ENCODE data around the gene MTFR1L. TPM values are rescaled to one million over a fixed set of nuclear protein-coding genes. Genes with fewer than 3 reads are reported as not detected.

Gene MTFR1L
- total RNA-seq, 1 donor from 2014 or later = 31.4 TPM

- intact Hi-C loops (cut with micrococcal nuclease) = loop anchor here (1.0 kb wide), 2 partner anchors 39 to 46 kb away; no protein-coding TSS in a partner anchor
These were observed 39.4 kb downstream of the MTFR1L start, which contains the start of gene AUNIP for GRCh38 chr1:25858906-25859789. AUNIP (minus strand) TSS chr1:25859457; CDS start chr1:25859357, 100 bp downstream.

GRCh38 chr1:25861316-25862286 lies 41.8 kb downstream of the MTFR1L start:
- intact Hi-C loops (cut with micrococcal nuclease) = no loop called here

- intact Hi-C loops (cut with micrococcal nuclease) = no loop called here
These were observed 43.2 kb downstream of the MTFR1L start for GRCh38 chr1:25862785-25863485.

GRCh38 chr1:25863486-25864262 lies 43.9 kb downstream of the MTFR1L start:
- intact Hi-C loops (cut with micrococcal nuclease) = no loop called here

- intact Hi-C loops (cut with micrococcal nuclease) = no loop called here
These were observed 44.7 kb downstream of the MTFR1L start for GRCh38 chr1:25864434-25864833.

DNA sequence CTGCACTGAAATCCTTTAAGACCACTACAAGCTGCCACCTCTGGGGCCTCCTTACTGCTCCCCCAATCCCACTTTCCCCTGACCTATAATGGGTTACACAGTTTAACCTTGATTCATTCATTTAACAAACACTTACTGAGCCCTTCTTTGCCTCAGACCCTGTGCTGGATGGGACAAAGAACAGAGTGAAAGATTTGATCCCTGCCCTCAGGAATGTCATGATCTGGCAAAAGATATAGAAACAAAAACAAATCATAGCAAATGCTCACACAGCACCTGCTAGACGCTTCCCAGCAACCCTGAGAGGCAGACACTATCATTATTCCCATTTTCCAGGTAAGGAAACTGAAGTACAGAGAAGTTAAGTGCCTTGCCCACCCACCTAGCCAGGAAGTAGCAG lies 46.5 kb downstream of the MTFR1L start:
- intact Hi-C loops (cut with micrococcal nuclease) = no loop called here

DNA sequence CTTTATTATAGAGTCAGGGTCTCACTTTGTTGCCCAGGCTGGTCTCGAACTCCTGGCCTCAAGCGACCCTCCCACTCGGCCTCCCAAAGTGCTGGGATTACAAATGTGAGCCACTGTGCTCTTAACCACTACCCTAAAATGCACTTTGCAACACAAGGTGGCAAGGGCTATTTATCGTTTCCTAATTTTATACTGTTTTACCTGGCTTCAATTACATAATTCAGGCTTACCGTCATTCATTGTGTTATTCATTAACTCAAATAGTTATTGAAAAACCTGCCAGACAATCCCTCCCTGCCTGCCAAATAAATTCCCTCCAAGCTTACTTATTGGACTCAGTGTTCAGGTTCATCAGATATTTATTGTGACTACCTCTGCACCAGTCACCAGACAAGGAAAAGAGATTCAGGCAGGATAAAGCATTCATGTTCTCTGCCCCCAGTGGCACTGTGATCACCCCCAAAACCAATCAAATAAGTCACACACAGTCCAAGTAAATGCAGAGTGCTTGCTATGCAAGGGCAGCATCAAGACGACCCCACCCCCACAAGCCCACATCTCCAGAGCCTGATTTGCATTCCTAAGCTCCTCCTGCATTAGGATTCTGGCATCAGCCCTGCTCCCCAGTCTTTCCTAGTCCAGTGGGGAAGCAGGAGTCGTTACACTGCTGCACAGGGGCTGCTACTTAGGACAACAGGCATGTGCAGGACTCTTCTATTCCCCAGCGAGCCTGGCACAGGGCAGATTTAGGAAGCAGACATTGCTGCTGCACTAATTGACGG lies 47.6 kb downstream of the MTFR1L start:
- intact Hi-C loops (cut with micrococcal nuclease) = no loop called here

DNA sequence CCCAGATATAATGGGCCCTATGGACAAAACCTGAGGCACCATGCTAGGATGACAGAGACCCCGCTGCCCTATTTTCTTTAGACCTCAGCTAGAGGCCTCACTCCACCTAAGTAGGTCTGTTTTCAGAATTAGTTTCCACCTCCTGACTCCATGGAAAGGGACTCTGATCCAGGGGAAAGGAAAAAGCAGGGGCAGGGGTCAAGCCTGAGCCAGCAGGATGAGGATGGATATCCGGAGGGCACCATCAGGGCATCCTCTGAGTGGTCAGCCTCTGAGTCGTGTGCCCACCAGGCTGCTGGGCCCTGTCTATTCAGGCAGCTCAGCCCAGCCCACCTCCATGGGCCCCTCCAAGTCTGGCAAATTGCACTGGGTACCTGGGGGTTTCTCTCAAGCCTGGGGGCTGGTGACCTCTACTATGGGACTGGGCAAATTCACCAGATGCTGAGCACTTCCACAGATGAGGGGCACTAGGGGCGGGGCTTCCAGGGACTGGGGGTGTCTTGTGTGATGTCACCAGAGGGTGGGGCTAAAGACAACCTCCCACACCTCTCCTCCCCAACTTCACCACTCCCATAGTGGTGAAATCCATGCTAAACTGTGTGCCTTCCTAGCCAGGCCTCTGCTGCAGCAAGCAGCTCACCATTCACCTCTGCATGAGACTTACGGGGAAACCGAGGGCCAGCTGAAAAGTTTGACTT lies 50.3 kb downstream of the MTFR1L start:
- intact Hi-C loops (cut with micrococcal nuclease) = no loop called here

DNA sequence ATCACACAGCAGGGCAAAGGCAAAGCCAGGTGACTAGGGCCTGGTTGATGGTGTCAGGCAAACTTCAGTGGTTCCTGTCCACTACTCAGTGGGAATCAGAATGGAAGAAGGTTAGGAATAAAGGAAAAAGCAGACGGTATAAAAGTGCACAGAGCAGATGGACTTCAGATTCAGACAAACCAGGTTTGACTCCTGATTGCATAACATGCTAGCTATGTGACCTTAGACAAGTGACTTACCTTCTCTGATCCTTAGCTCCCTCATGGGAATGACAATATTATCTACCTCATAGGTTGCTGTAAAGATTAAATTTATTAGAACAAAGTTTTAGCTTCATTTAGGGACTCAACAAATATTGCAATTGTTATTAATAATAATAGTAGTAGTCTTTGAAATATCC lies 50.9 kb downstream of the MTFR1L start:
- intact Hi-C loops (cut with micrococcal nuclease) = no loop called here

GRCh38 chr1:25871086-25871703 lies 51.4 kb downstream of the MTFR1L start:
- intact Hi-C loops (cut with micrococcal nuclease) = no loop called here

DNA sequence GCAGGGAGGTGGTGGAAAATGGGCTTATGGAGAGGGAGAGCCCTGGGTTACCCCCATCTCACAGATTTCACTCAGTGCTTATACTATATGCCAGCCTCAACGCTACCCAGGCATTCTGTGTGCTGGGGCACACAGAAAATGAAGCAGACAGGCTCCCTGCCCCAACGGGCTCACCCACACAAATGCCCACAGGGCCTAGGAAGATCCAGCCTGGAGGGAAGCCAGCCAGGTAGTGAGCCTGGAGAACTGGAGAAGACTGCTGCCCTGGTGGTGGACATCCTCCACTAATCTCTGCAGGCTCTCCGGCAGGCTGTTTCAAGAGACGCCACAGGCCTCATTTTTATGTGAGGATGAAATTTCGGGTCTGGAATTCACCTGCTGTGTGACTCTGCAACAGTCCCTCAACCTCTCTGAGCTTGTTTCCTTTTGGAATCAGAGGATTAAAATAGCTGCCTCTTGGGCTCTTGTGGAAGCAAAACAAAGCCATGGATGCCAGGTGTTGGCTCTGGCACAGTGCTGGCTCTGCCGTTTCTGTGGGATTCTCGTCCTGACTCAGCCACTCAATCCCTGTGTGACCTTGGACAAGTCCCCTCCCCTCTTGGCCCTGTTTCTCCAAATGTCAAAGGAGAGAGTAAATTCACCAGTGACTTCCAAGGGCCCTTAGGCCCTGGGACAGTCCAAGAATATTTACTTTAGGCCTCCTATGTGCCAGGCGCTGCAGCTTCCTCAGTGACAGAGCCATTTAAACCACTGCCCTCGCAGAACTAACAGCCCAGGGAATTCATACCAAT lies 52.1 kb downstream of the MTFR1L start:
- intact Hi-C loops (cut with micrococcal nuclease) = no loop called here

DNA sequence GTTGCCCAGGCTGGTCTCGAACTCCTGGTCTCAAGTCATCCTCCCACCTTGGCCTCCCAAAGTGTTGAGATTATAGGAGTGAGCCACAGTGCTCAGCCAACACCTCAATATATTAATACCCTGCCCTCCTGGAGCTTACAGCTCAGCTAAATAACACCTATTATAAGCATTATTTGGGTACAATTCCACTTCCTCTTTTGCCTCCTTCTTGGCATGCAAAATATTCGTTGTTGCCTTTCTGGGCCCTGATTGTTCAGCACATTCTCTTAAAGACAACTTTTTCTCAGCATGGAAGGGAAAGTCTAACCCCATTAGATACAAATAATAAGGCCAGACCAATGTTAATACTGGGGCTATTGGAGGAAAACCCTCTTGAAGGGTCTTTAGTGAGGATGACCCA lies 53.0 kb downstream of the MTFR1L start:
- intact Hi-C loops (cut with micrococcal nuclease) = no loop called here

DNA sequence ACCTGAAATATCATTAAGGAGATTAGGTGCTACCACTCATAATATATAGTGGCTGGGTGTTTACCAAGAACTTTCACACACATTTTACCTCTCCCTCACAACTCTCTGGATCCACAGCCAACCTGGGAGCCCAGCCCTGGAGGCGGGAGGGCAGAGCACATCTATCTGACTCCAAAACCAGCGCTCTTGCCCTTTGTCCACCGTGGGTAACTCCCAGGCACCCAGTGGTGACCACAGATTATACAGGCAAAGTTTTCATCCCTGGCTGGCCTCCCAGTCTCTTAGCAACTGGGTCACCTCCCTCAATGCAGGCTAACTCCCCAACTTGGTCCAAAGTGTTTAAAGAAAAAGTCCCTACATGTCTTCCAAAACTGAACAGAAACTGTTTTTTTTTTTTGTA lies 53.4 kb downstream of the MTFR1L start:
- intact Hi-C loops (cut with micrococcal nuclease) = no loop called here

DNA sequence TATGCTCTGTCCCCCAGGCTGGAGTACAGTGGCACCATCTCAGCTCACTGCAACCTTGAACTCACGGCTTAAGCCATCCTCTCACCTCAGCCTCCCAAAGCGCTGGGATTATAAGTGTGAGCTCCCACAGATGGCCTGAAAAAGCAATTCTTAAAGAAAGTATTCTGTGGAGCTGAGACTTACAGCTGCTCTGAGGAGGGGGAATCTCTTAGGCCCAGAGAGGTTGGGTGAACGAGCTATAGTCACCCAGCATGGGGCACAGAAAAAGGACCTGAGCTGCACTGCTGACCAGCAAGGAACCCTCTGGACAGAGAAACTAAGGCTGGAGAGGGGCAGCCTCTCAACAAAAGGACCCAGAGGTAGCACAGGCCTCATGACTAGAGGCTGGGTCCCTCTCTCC lies 54.5 kb downstream of the MTFR1L start:
- intact Hi-C loops (cut with micrococcal nuclease) = no loop called here

DNA sequence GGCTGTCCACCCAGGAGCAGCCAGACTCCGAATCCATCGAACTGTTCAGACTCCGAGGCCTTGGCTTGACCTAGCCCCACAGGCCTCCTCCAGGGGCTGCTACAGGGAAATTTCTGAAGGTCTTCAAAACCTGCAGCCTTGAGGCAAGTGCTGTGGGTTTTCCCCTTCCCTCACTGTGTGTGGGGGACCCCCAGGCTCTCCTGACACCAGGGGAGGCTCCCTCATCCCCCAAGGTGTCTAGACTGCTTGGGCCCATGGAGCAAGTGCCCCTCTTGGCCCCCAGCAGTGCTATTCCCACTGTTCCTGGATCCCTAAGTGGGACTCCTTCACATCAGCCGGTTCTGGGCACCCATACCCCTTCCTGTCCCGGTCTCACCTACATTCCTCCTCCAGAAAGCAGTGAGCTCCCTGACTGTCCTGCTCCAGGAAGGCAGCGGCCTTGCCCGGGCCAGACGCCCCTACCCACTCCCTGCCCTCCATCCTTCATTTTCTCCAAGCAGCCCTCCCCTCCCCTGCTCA lies 54.9 kb downstream of the MTFR1L start:
- intact Hi-C loops (cut with micrococcal nuclease) = no loop called here

DNA sequence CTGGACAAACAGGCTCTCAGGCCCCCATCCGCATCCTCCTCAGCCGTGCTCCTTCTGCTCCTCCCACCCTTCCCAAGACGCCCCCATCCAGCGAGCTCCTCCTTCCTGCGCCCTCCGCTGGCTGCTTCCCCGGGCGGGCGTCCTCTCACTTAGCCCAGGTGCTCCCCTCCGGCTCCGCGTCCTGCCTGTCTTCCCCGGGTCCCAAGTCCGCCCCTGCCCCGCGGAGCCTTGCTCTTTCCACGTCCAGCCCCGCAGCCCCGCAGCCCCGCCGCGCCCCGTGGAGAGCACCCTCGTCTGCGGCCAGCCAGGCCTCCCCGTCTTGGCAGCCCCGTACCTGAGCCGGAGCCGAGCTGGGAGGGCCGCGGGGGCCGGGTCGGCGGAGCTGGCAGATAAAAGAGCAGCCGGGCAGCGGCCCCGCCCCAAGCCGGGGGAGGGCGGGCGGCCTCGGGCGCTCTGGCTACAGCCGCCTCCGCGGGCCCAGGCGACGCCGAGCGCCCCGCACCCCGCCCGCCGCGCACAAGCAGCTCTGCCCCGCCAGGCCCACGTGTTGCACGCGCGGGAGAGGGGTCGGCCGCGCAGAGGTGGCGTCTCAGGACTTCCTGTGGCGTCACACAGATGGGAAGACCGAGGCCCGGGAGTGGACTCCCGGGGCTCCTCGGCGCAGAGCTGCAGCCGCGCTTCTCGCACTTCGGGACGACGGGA lies 55.6 kb downstream of the MTFR1L start, which contains the start of gene PAQR7:
Gene PAQR7, minus strand, starts transcription at position 555 of the 702 bp plus-strand sequence. CDS start 11,869 bp downstream, outside the sequence.
- intact Hi-C loops (cut with micrococcal nuclease) = no loop called here

All from T-helper 2 cell treated with Interferon-gamma antibody and Interleukin-4, amounts not matched to agents 100 ng/mL and 5 ng/mL, for 36 hours (primary cell).